Measurements from ENCODE around the gene SEPTIN6.
"Not testable (repeated sequence)": the region's sequence is repeated elsewhere in the genome, so short reads cannot be mapped to it uniquely, and the experiment has no call there.

Gene SEPTIN6

DNA sequence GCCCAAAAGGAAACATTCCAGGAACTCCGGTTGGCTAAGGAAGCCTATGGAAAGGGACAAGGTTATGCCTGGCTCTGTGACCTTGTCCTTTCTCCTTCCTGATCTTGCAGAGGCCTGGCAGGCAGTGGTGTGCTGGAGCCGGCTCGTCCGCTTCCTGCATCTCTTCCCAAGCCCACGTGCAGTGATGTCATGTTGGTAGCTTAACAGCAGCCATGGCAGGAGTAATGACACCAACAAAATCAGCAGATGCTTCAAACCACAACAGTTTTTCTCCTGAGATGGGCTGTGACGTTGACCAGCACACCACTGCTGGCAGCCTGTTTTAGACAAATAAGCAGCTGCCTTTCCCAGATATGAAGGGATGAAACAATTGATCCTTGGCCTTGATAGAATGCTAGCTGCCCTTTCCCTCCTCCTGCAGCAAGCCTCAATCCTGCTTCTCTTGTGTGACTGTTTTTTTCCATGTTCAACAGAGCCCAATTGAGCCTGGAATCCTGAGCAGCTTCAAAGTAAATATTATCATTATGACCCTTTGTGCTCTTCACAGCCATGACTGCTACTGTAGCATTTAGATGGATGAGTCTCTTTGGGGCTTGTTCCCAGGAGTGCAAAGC is 23.4 kb downstream of the SEPTIN6 start:
- DNase-seq: no peak
- H3K9me3 Mint-ChIP-seq: peaks cover 48% of the 10 kb centered on the region
- TF ChIP-seq, protein P1, sequence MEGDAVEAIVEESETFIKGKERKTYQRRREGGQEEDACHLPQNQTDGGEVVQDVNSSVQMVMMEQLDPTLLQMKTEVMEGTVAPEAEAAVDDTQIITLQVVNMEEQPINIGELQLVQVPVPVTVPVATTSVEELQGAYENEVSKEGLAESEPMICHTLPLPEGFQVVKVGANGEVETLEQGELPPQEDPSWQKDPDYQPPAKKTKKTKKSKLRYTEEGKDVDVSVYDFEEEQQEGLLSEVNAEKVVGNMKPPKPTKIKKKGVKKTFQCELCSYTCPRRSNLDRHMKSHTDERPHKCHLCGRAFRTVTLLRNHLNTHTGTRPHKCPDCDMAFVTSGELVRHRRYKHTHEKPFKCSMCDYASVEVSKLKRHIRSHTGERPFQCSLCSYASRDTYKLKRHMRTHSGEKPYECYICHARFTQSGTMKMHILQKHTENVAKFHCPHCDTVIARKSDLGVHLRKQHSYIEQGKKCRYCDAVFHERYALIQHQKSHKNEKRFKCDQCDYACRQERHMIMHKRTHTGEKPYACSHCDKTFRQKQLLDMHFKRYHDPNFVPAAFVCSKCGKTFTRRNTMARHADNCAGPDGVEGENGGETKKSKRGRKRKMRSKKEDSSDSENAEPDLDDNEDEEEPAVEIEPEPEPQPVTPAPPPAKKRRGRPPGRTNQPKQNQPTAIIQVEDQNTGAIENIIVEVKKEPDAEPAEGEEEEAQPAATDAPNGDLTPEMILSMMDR (IDR thresholded peaks at IDR 0.05): no peak
- peaks cover 69% of the 10 kb centered on the region for H3K4me1 Mint-ChIP-seq
- H3K27me3 Mint-ChIP-seq (ENCODE audit: low read depth, poor library complexity): no peaks in the 10 kb centered on the region
- H3K4me3 Mint-ChIP-seq: peak overlapping the region; percentile 54
- H3K36me3 Mint-ChIP-seq (ENCODE audit: low read depth): peaks cover 40% of the 10 kb centered on the region
- H3K27ac Mint-ChIP-seq: peak overlapping the region; percentile 90

DNA sequence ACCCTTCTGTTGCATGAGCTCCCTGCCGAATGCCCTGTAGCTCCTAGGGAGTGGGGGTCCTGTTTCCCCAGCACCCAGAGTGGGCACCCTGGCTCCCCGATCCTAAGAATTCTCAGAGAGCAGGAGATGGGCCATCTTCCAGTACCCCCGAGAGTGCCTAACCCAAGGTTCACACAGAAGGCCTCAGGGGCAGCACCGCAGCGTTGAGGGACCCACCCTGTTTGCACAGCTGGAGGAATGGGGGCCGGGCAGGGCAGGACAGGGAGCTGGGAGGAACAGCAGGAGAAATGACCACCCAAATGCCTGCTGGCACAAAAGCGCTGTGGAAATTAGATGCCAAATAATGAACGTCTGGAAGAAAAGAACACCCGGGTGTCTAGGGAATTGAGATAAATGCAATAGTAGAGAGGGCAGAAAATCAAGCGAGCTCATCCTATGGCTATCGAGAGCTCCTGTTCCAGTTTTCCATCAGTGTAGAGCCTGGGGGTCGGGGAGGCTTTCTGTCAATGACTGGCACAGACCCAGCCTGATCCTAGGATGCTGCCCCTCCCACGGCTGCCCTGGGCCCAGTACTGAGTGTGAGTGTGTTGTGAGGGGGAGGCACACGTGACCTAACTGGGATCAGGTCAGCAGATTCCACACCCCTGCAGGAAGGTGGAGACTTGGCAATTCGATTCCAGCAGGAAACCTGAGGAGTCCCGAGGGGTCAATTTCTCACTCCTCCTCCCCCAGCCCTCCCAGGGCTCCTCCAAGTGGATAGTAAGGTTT is 25.7 kb downstream of the SEPTIN6 start:
- TF ChIP-seq, protein P1 (IDR thresholded peaks at IDR 0.05): no peak
- Mint-ChIP-seq H3K27me3 (ENCODE audit: low read depth, poor library complexity) (no peaks in the 10 kb centered on the region), H3K36me3 (ENCODE audit: low read depth) (peaks cover 34% of the 10 kb centered on the region), H3K4me3 (peak overlapping the region; percentile 35), H3K27ac (peak overlapping the region; percentile 98), H3K9me3 (peaks cover 54% of the 10 kb centered on the region), H3K4me1 (peaks cover 56% of the 10 kb centered on the region)
- peak; percentile 42 for DNase-seq

DNA sequence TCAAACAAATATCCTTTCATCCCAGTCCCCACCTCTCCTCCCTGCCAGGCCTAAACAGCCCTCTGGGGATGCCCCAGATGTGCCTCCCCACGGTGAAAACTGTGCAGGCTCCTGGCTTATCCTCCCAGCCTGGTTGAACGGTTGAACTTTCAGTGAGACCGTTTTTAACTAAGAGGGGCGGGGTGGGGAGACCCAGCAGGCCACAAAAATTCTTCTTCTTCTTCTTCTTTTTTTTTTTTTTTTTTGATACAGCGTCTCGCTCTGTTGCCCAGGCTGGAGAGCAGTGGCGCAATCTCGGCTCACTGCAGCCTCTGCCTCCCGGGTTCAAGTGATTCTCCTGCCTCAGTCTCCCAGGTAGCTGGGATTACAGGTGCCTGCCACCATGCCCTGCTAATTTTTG is 28.1 kb downstream of the SEPTIN6 start:
- H3K27ac Mint-ChIP-seq: peak overlapping the region; percentile 59
- not testable (repeated sequence) for H3K27me3 Mint-ChIP-seq (ENCODE audit: low read depth, poor library complexity); DNase-seq; H3K4me3 Mint-ChIP-seq
- H3K9me3 Mint-ChIP-seq: peaks cover 54% of the 10 kb centered on the region
- peaks cover 45% of the 10 kb centered on the region for H3K36me3 Mint-ChIP-seq (ENCODE audit: low read depth)
- peaks cover 42% of the 10 kb centered on the region for H3K4me1 Mint-ChIP-seq

DNA sequence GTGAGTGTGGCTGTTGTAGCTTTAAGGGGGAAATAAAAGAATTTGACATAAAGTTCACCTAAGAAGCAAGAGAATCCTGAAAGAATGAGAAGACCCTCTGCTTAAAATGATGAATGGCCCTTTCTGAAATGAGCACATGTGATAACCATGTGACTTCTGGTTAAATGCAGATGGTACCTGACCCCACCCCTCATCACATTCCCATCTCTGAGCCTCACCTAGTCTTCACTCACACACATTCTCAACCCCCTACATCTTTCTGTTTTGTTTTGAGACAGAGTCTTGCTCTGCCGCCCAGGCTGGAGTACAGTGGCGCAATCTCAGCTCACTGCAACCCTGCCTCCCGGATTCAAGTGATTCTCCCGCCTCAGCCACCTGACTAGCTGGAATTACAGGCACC is 31.5 kb downstream of the SEPTIN6 start:
- Mint-ChIP-seq H3K9me3 (peaks cover 64% of the 10 kb centered on the region), H3K4me3 (no peak overlapping the region), H3K27ac (no peak overlapping the region), H3K36me3 (ENCODE audit: low read depth) (peaks cover 65% of the 10 kb centered on the region), H3K4me1 (peaks cover 20% of the 10 kb centered on the region), H3K27me3 (ENCODE audit: low read depth, poor library complexity) (no peaks in the 10 kb centered on the region)
- no peak for DNase-seq
- TF ChIP-seq, protein P1 (IDR thresholded peaks at IDR 0.05): no peak

DNA sequence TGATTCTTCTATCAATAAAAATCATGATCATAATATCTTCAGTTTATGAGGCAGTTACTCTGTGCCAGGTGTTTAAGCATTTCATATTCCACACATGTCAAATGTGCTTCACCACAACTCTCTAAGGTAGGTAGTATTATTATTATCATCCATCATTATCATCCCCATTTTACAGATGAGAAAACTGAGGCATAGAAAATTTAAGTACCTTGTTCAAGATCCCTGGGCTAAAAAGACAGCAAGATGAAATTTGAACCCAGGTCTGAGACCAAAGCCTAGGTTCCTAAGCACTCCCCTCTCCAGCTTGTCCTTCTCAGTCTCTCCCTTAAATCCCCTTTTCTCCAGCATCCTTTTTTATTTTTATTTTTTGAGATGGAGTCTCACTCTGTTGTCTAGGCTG is 33.4 kb downstream of the SEPTIN6 start:
- H3K27me3 Mint-ChIP-seq (ENCODE audit: low read depth, poor library complexity): no peaks in the 10 kb centered on the region
- TF ChIP-seq, protein P1 (IDR thresholded peaks at IDR 0.05): no peak
- H3K4me1 Mint-ChIP-seq: peaks cover 27% of the 10 kb centered on the region
- H3K9me3 Mint-ChIP-seq: peaks cover 70% of the 10 kb centered on the region
- H3K4me3 Mint-ChIP-seq: no peak overlapping the region
- no peak for DNase-seq
- H3K36me3 Mint-ChIP-seq (ENCODE audit: low read depth): peaks cover 74% of the 10 kb centered on the region
- peak overlapping the region; percentile 29 for H3K27ac Mint-ChIP-seq

DNA sequence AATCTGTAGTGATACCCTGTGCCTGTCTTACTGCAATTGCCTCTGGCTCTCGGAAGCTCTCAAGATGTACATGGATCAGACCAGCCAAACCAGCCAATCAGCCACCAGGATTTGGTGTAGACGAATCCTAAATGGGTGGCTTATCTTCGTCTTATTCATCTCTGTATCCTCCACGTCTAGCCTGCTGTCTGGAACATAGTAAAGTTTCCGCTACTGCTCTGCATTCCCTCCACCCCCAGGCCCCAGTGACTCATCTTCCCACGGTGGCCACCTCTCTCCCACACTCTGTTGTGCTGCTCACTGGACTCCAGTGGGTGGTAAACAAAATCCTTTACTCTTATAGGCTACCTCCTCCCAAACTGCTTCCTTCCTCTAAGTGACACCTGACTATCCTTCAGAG is 37.8 kb downstream of the SEPTIN6 start:
- peaks cover 3% of the 10 kb centered on the region for H3K27me3 Mint-ChIP-seq (ENCODE audit: low read depth, poor library complexity)
- peaks cover 75% of the 10 kb centered on the region for H3K36me3 Mint-ChIP-seq (ENCODE audit: low read depth)
- peak overlapping the region; percentile 84 for H3K27ac Mint-ChIP-seq
- H3K9me3 Mint-ChIP-seq: peaks cover 73% of the 10 kb centered on the region
- H3K4me1 Mint-ChIP-seq: peaks cover 35% of the 10 kb centered on the region
- H3K4me3 Mint-ChIP-seq: peak overlapping the region; percentile 55
- TF ChIP-seq, protein P1 (IDR thresholded peaks at IDR 0.05): no peak
- no peak for DNase-seq

Data from nephron progenitor cell (in vitro differentiated cells).